H9 (cell line): ENCODE data around the gene TEX19. TPM values are rescaled to one million over a fixed set of nuclear protein-coding genes. Genes with fewer than 3 reads are reported as not detected.

Source experiments
- DNase-seq: peaks from one replicate; pipeline ENCODE4 v3.0.0-alpha.2; 2017
- H2AFZ ChIP-seq: one replicate; pipeline ENCODE4 v1.6.1; 2013; ENCODE audit warnings: mild to moderate bottlenecking, low read length, control low read depth, moderate library complexity
- H2AK5ac ChIP-seq: 2 replicates; pipeline ENCODE4 v1.6.1; 2013; ENCODE audit warnings: low read length, control low read depth, mixed read lengths; ENCODE audit not compliant: insufficient read length
- H2BK120ac ChIP-seq: one replicate; pipeline ENCODE4 v1.6.1; 2013; ENCODE audit warnings: low read depth, mild to moderate bottlenecking, low read length, control low read depth, inconsistent platforms; ENCODE audit not compliant: poor library complexity, severe bottlenecking
- H2BK12ac ChIP-seq: 2 replicates; pipeline ENCODE4 v1.6.1; 2013; ENCODE audit warnings: low read length, control low read depth, mixed read lengths, low read depth; ENCODE audit not compliant: insufficient read length
- H2BK15ac ChIP-seq: 2 replicates; pipeline ENCODE4 v1.6.1; 2013; ENCODE audit warnings: low read depth, low read length, control low read depth
- H2BK20ac ChIP-seq: one replicate; pipeline ENCODE4 v1.6.1; 2013; ENCODE audit warnings: low read depth, mild to moderate bottlenecking, low read length, control low read depth, inconsistent platforms; ENCODE audit not compliant: poor library complexity, severe bottlenecking
- H2BK5ac ChIP-seq: 2 replicates; pipeline ENCODE4 v1.6.1; 2013; ENCODE audit warnings: low read length, control low read depth, mixed read lengths; ENCODE audit not compliant: insufficient read length
- H3K14ac ChIP-seq: 2 replicates; pipeline ENCODE4 v1.6.1; 2013; ENCODE audit warnings: low read length, control low read depth; ENCODE audit not compliant: insufficient read depth
- H3K18ac ChIP-seq: 2 replicates; pipeline ENCODE4 v1.6.1; 2013; ENCODE audit warnings: low read depth, mild to moderate bottlenecking, mixed read lengths, low read length, control low read depth; ENCODE audit not compliant: insufficient read length
- H3K23ac ChIP-seq: 2 replicates; pipeline ENCODE4 v1.6.1; 2013; ENCODE audit warnings: low read length, control low read depth, mixed read lengths, low read depth; ENCODE audit not compliant: insufficient read length
- H3K23me2 ChIP-seq: 2 replicates; pipeline ENCODE4 v1.6.1; 2013; ENCODE audit warnings: low read depth, mild to moderate bottlenecking, mixed read lengths, low read length, control low read depth; ENCODE audit not compliant: insufficient read length, poor library complexity, severe bottlenecking
- H3K27ac ChIP-seq: 2 replicates; pipeline ENCODE4 v1.5.1; 2013; ENCODE audit warnings: low read length, control low read depth, mixed read lengths, low read depth; ENCODE audit not compliant: insufficient read length
- H3K27me3 ChIP-seq: 2 replicates; pipeline ENCODE4 v1.6.1; 2013; ENCODE audit warnings: low read length, control low read depth, inconsistent platforms; ENCODE audit not compliant: insufficient read depth
- H3K4ac ChIP-seq: 2 replicates; pipeline ENCODE4 v1.6.1; 2013; ENCODE audit warnings: low read depth, mild to moderate bottlenecking, control low read depth, inconsistent platforms, low read length, moderate library complexity
- H3K4me1 ChIP-seq: 2 replicates; pipeline ENCODE4 v1.6.1; 2013; ENCODE audit warnings: low read length, control low read depth, inconsistent platforms; ENCODE audit not compliant: insufficient read depth
- H3K4me2 ChIP-seq: 2 replicates; pipeline ENCODE4 v1.6.1; 2013; ENCODE audit warnings: low read length, control low read depth, mixed read lengths; ENCODE audit not compliant: insufficient read length, insufficient read depth
- H3K56ac ChIP-seq: 2 replicates; pipeline ENCODE4 v1.6.1; 2013; ENCODE audit warnings: low read depth, mild to moderate bottlenecking, mixed read lengths, low read length, control low read depth; ENCODE audit not compliant: insufficient read length
- H3K79me1 ChIP-seq: 2 replicates; pipeline ENCODE4 v1.6.1; 2013; ENCODE audit warnings: low read depth, mild to moderate bottlenecking, moderate library complexity, low read length, control low read depth, inconsistent platforms; ENCODE audit not compliant: insufficient read depth, poor library complexity, severe bottlenecking
- H3K79me2 ChIP-seq: 2 replicates; pipeline ENCODE4 v1.6.1; 2013; ENCODE audit warnings: low read length, control low read depth, inconsistent platforms; ENCODE audit not compliant: insufficient read depth
- H3K9ac ChIP-seq: 2 replicates; pipeline ENCODE4 v1.6.1; 2013; ENCODE audit warnings: low read length, control low read depth, mixed read lengths; ENCODE audit not compliant: insufficient read length; ENCODE audit errors: extremely low read depth
- H3K9me3 ChIP-seq: one replicate; pipeline ENCODE4 v1.6.1; 2013; ENCODE audit warnings: low read depth, low read length, inconsistent platforms; ENCODE audit not compliant: control insufficient read depth
- H3T11ph ChIP-seq: one replicate; pipeline ENCODE4 v1.6.1; 2013; ENCODE audit warnings: mild to moderate bottlenecking, low read length, control low read depth, inconsistent platforms
- H4K20me1 ChIP-seq: one replicate; pipeline ENCODE4 v1.6.1; 2013; ENCODE audit not compliant: control insufficient read depth, insufficient read length, insufficient read depth
- H4K5ac ChIP-seq: 2 replicates; pipeline ENCODE4 v1.6.1; 2013; ENCODE audit warnings: low read depth, mild to moderate bottlenecking, mixed read lengths, low read length, control low read depth; ENCODE audit not compliant: insufficient read length
- H4K8ac ChIP-seq: replicated peaks from 2 replicates; pipeline ENCODE4 v1.6.1; 2013; ENCODE audit warnings: low read length, control low read depth, mixed read lengths, low read depth; ENCODE audit not compliant: insufficient read length
- H4K91ac ChIP-seq: 2 replicates; pipeline ENCODE4 v1.6.1; 2013; ENCODE audit warnings: low read depth, mild to moderate bottlenecking, moderate library complexity, mixed read lengths, low read length, control low read depth; ENCODE audit not compliant: insufficient read length
- H3K27ac Mint-ChIP-seq, 3 experiments: 2 replicates in 2 of 3; 3 replicates in 1 of 3; pipeline ENCODE4 v1.8.0; 2020 to 2021; ENCODE audit warnings: mixed read lengths in 3 of 3, mild to moderate bottlenecking in 1 of 3, moderate library complexity in 1 of 3
- H3K27me3 Mint-ChIP-seq: 2 replicates; pipeline ENCODE4 v1.8.0; 2021; ENCODE audit warnings: low read depth, mild to moderate bottlenecking, moderate library complexity, mixed read lengths
- H3K36me3 Mint-ChIP-seq, 3 experiments: 2 replicates in 2 of 3; 3 replicates in 1 of 3; pipeline ENCODE4 v1.8.0; 2020 to 2021; ENCODE audit warnings: low read depth in 3 of 3, mixed read lengths in 3 of 3; ENCODE audit not compliant: insufficient read depth in 1 of 3
- H3K4me1 Mint-ChIP-seq, 2 experiments: 2 replicates each; pipeline ENCODE4 v1.8.0; 2020; ENCODE audit warnings: mixed read lengths in 2 of 2
- H3K4me3 Mint-ChIP-seq, 2 experiments: 2 replicates in 1 of 2; 3 replicates in 1 of 2; pipeline ENCODE4 v1.8.0; 2020 to 2021; ENCODE audit warnings: mild to moderate bottlenecking in 2 of 2, mixed read lengths in 2 of 2, moderate library complexity in 1 of 2
- H3K9me3 Mint-ChIP-seq, 2 experiments: 2 replicates in 1 of 2; 3 replicates in 1 of 2; pipeline ENCODE4 v1.8.0; 2020; ENCODE audit warnings: mild to moderate bottlenecking in 2 of 2, mixed read lengths in 2 of 2, moderate library complexity in 1 of 2
- WGBS: extraction: QIAGEN DNeasy Blood & Tissue Kit; methylation state at CpG from one replicate; pipeline ENCODE4 v1.1.7; 2013; ENCODE audit warnings: missing lambda C conversion rate, low lambda C conversion rate, mixed read lengths; ENCODE audit not compliant: insufficient read length; ENCODE audit errors: extremely low coverage; 5-methylcytosine and 5-hydroxymethylcytosine counted together
- total RNA-seq: library from RNA; stranded (reverse); gene quantifications from 2 replicates; pipeline ENCODE4 v1.2.1, GENCODE V29; 2021
- TF ChIP-seq, protein P1 (sequence below): fragments of 200-600 bp; sonication (generic); conservative IDR thresholded peaks from 3 replicates; pipeline ENCODE4 v1.8.0; 2021; ENCODE audit warnings: antibody characterized with exemption, mild to moderate bottlenecking

The TEX19 gene
- total RNA-seq, 1 experiment from 2014 or later, result 1.4 TPM

DNA sequence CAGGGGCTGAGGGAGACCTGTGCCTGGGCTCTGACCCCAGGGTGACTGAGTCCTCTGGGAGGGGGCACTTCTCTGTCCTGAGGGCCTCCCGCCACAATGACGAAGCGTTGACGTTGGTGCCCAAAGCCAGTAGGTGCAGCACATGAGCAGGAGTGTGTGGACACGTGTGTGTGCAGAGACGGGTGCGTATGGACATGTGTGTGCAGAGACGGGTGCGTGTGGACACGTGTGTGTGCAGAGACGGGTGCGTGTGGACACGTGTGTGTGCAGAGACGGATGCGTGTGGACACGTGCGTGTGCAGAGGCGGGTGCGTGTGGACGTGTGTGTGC lies 40.9 kb upstream of the TEX19 start:
- H3K4me3 Mint-ChIP-seq, result no peak overlapping the region
- H3K27me3 Mint-ChIP-seq, result peaks cover 23% of the 10 kb centered on the region
- Histone ChIP-seq H3K27ac (no peak overlapping the region), H2BK120ac (no peak overlapping the region), H3K23me2 (peaks cover 3% of the 10 kb centered on the region), H4K8ac (no peak overlapping the region), H3K4ac (no peak overlapping the region), H2BK5ac (no peak overlapping the region), H2BK12ac (no peak overlapping the region), H3K4me1 (no peaks in the 10 kb centered on the region), H3T11ph (no peak overlapping the region), H3K27me3 (no peaks in the 10 kb centered on the region), H3K79me2 (no peaks in the 10 kb centered on the region), H2BK20ac (no peak overlapping the region), H4K91ac (no peak overlapping the region), H2BK15ac (no peak overlapping the region), H3K14ac (no peak overlapping the region), H3K18ac (no peak overlapping the region), H2AFZ (no peak overlapping the region), H3K56ac (no peak overlapping the region), H4K20me1 (peaks cover 6% of the 10 kb centered on the region), H3K9me3 (no peaks in the 10 kb centered on the region), H2AK5ac (no peak overlapping the region), H3K23ac (no peak overlapping the region), H3K4me2 (no peak overlapping the region), H3K9ac (no peak overlapping the region), H3K79me1 (no peaks in the 10 kb centered on the region), H4K5ac (no peak overlapping the region)
- H3K36me3 Mint-ChIP-seq, result no peaks in the 10 kb centered on the region; a peak in 1 of 7 replicates
- H3K9me3 Mint-ChIP-seq, result no peaks in the 10 kb centered on the region
- no peak overlapping the region for H3K27ac Mint-ChIP-seq
- TF ChIP-seq, protein P1, sequence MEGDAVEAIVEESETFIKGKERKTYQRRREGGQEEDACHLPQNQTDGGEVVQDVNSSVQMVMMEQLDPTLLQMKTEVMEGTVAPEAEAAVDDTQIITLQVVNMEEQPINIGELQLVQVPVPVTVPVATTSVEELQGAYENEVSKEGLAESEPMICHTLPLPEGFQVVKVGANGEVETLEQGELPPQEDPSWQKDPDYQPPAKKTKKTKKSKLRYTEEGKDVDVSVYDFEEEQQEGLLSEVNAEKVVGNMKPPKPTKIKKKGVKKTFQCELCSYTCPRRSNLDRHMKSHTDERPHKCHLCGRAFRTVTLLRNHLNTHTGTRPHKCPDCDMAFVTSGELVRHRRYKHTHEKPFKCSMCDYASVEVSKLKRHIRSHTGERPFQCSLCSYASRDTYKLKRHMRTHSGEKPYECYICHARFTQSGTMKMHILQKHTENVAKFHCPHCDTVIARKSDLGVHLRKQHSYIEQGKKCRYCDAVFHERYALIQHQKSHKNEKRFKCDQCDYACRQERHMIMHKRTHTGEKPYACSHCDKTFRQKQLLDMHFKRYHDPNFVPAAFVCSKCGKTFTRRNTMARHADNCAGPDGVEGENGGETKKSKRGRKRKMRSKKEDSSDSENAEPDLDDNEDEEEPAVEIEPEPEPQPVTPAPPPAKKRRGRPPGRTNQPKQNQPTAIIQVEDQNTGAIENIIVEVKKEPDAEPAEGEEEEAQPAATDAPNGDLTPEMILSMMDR, result no peak
- no peak for DNase-seq
- H3K4me1 Mint-ChIP-seq, result peaks cover 5 to 15% of the 10 kb centered on the region in 2 experiments
- WGBS, result no CpG with 5 or more reads among the region's 20 CpGs
